Endothelial cell of umbilical vein (primary cell): ENCODE measurements around the gene CLCN5. TPM values are rescaled to one million over a fixed set of nuclear protein-coding genes. Genes with fewer than 3 reads are reported as not detected.

Source experiments
- BruUV-seq: library from RNA; stranded (reverse); fragments of 400-500 nt; replicated peaks from 2 replicates; lab custom pipeline; 2021; lab: Mats Ljungman, UMichigan
- CTCF ChIA-PET: fragments of 300-600, 350-600 bp; sonication (Branson Sonifier 250); formaldehyde crosslinking; loops from one replicate; lab custom pipeline; 2021; ENCODE audit warnings: antibody characterized with exemption, inconsistent platforms; lab: Charles Lee
- POLR2A ChIA-PET: fragments of 300-600, 350-600 bp; sonication (Branson Sonifier 250); formaldehyde crosslinking; loops from one replicate; lab custom pipeline; 2021; ENCODE audit warnings: antibody characterized with exemption, inconsistent platforms; lab: Charles Lee
- DNase-seq: peaks from one replicate; pipeline ENCODE4 v3.0.0-alpha.2; 2011; ENCODE audit warnings: low read depth, low spot score
- FAIRE-seq: peaks from 2 replicates; lab custom pipeline; 2011; peaks lifted over from hg19 to GRCh38; lab: Jason Lieb, UNC
- H2AFZ ChIP-seq: 2 replicates; pipeline ENCODE4 v1.6.0; 2012; ENCODE audit warnings: low read depth, low read length, control low read depth, inconsistent platforms
- H3K27ac ChIP-seq: 2 replicates; pipeline ENCODE4 v1.5.1; 2011; ENCODE audit warnings: low read depth, mild to moderate bottlenecking, control low read depth, low read length, moderate library complexity; ENCODE audit not compliant: insufficient read depth
- H3K27me3 ChIP-seq, 2 experiments: 2 replicates each; pipeline versions ENCODE4 v1.6.0 to v1.6.1; 2011; ENCODE audit warnings: low read length in 2 of 2, mixed read lengths in 1 of 2; ENCODE audit not compliant: control insufficient read depth in 2 of 2, insufficient read depth in 2 of 2
- H3K36me3 ChIP-seq, 2 experiments: 2 replicates in 1 of 2; 3 replicates in 1 of 2; pipeline ENCODE4 v1.5.1; 2011; ENCODE audit warnings: low read length in 2 of 2, mild to moderate bottlenecking in 1 of 2, moderate library complexity in 1 of 2; ENCODE audit not compliant: control insufficient read depth in 2 of 2, insufficient read depth in 2 of 2; ENCODE audit errors: extremely low read depth in 1 of 2
- H3K4me1 ChIP-seq: 3 replicates; pipeline ENCODE4 v1.5.1; 2011; ENCODE audit warnings: mild to moderate bottlenecking, low read length; ENCODE audit not compliant: control insufficient read depth, insufficient read depth; ENCODE audit errors: extremely low read depth
- H3K4me2 ChIP-seq: 2 replicates; pipeline ENCODE4 v1.6.1; 2011; ENCODE audit warnings: low read length, control low read depth, mixed read lengths; ENCODE audit not compliant: insufficient read depth
- H3K4me3 ChIP-seq, 3 experiments: fragments of 200-600 bp in 1 of 3; sonication (generic), shearing (Covaris generic) in 1 of 3; replicated peaks in 1 of 3; 2 replicates each; pipeline ENCODE4 v1.5.1; 2011 to 2016; ENCODE audit warnings: control low read depth in 3 of 3, low read length in 3 of 3, mild to moderate bottlenecking in 2 of 3, inconsistent platforms in 1 of 3, low read depth in 1 of 3, moderate library complexity in 1 of 3; ENCODE audit not compliant: insufficient read depth in 1 of 3
- H3K79me2 ChIP-seq: 2 replicates; pipeline ENCODE4 v1.6.0; 2012; ENCODE audit warnings: low read length, inconsistent platforms; ENCODE audit not compliant: control insufficient read depth, insufficient read depth
- H3K9ac ChIP-seq: replicated peaks from 2 replicates; pipeline ENCODE3; 2011; ENCODE audit warnings: low read length, control low read depth; ENCODE audit not compliant: insufficient read depth; ENCODE audit errors: extremely low read depth
- H3K9me1 ChIP-seq: replicated peaks from 3 replicates; pipeline ENCODE4 v1.6.0; 2011; ENCODE audit warnings: mild to moderate bottlenecking, low read length; ENCODE audit not compliant: control insufficient read depth, insufficient read depth; ENCODE audit errors: extremely low read depth
- H3K9me3 ChIP-seq: replicated peaks from 2 replicates; pipeline ENCODE4 v1.5.1; 2012; ENCODE audit warnings: low read length, inconsistent platforms; ENCODE audit not compliant: control insufficient read depth, insufficient read depth
- H4K20me1 ChIP-seq: replicated peaks from 2 replicates; pipeline ENCODE3; 2011; ENCODE audit warnings: mild to moderate bottlenecking, low read length; ENCODE audit not compliant: control insufficient read depth, insufficient read depth; ENCODE audit errors: extremely low read depth
- EZH2 ChIP-seq: IDR thresholded peaks from 2 replicates; pipeline ENCODE4 v1.6.1; 2012; ENCODE audit warnings: borderline replicate concordance, low read depth, mild to moderate bottlenecking, moderate library complexity, low read length, inconsistent platforms; ENCODE audit not compliant: severe bottlenecking
- FOS ChIP-seq: IDR thresholded peaks from 2 replicates; pipeline ENCODE4 v1.6.1; 2011; ENCODE audit warnings: mild to moderate bottlenecking, low read length, moderate library complexity, borderline replicate concordance; ENCODE audit not compliant: insufficient read depth
- GATA2 ChIP-seq: IDR thresholded peaks from 2 replicates; pipeline ENCODE4 v1.7.0; 2011; ENCODE audit warnings: low read depth, mild to moderate bottlenecking, moderate library complexity, mixed read lengths, low read length; ENCODE audit not compliant: insufficient read length, insufficient read depth
- JUN ChIP-seq: IDR thresholded peaks from 2 replicates; pipeline ENCODE4 v1.6.1; 2011; ENCODE audit warnings: borderline replicate concordance, low read depth; ENCODE audit not compliant: insufficient read length, insufficient read depth
- MYC ChIP-seq: IDR thresholded peaks from one replicate; pipeline ENCODE4 v1.6.1; 2011; ENCODE audit warnings: mild to moderate bottlenecking, low read depth, low read length
- POLR2A ChIP-seq: IDR thresholded peaks from 2 replicates; pipeline ENCODE4 v1.6.1; 2012; ENCODE audit warnings: low read depth, mild to moderate bottlenecking, control low read depth, low read length
- POLR2AphosphoS5 ChIP-seq: IDR thresholded peaks from 2 replicates; pipeline ENCODE4 v1.6.1; 2012; ENCODE audit warnings: low read depth, mild to moderate bottlenecking, control low read depth, low read length, moderate library complexity; ENCODE audit not compliant: insufficient read depth
- dilution Hi-C: fragments of 300-500 bp; cut with MboI; formaldehyde crosslinking; loops from one replicate; pipeline ENCODE4 v1.15.0; 2019; ENCODE audit warnings: low sequenced_read_pairs; ENCODE audit not compliant: extremely low pct_ligation_motif_present
- intact Hi-C: fragments of 100-400 bp; cut with micrococcal nuclease; formaldehyde crosslinking; loops from one replicate; pipeline ENCODE4 v1.10.0; 2022
- polyA plus RNA-seq, 4 experiments: library from polyadenylated mRNA; depleted of rRNA in 3 of 4; stranded (reverse) in 3 of 4; unstranded in 1 of 4; fragments of >200 nt; gene quantifications; 2 replicates each; pipeline versions ENCODE4 v1.2.1 to v1.2.3, GENCODE V29; 2011 to 2012; ENCODE audit warnings: missing spikeins in 1 of 4
- total RNA-seq: library from RNA; stranded (reverse); gene quantifications from 2 replicates; pipeline ENCODE4 v1.2.3, GENCODE V29; 2021
- TF ChIP-seq, protein P1 (sequence below), 2 donors: IDR thresholded peaks; 1 replicate in 1 of 2; 2 replicates in 1 of 2; pipeline ENCODE4 v1.5.1; 2011; ENCODE audit warnings: low read length in 2 of 2, mild to moderate bottlenecking in 2 of 2, moderate library complexity in 2 of 2, control low read depth in 1 of 2, inconsistent platforms in 1 of 2, low read depth in 1 of 2; ENCODE audit not compliant: insufficient read depth in 1 of 2; ENCODE audit errors: extremely low read depth in 1 of 2
- TF ChIP-seq, protein P2 (sequence below): IDR thresholded peaks from 2 replicates; pipeline ENCODE4 v1.6.1; 2011; ENCODE audit not compliant: insufficient read depth, insufficient read length

Gene CLCN5
- total and polyA plus RNA-seq, 2 donors (not counting 3 experiments of a cell fraction or from before 2014, with no cell fraction given), result 3.1 to 12.9 TPM

DNA sequence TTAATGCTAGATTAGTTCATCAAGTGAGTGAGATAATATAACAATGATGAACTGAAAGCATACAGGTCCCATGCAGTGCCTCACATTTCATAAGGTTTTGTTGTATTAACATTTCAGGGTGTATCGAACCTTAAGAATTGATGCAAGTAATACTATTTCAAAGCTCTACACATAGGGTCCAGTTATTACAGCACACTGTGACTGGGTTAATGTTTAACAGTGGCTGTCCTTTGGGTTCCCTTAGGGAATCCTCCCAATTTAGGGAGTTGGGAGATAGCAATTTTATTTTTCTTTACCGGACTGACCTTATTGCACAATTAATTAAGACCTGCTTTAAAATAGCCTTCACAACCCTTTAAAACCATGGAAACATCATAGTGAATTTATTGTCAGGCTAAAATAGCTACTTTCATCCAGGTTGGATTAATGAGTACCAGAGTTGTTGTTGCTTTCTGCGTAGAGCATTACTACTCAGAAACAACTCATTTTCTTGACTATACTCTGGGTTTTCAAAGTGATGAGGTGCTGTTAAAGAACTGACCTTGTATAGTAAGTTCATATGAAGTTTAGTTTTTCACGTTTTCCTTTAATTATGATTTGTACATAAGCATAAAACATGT lies 144.0 kb downstream of the CLCN5 start:
- Histone ChIP-seq H3K79me2 (no peaks in the 10 kb centered on the region), H3K4me2 (no peak overlapping the region), H3K9ac (no peak overlapping the region), H3K27me3 (no peaks in the 10 kb centered on the region), H3K4me1 (no peaks in the 10 kb centered on the region), H3K27ac (no peak overlapping the region), H3K36me3 (no peaks in the 10 kb centered on the region), H3K9me3 (no peaks in the 10 kb centered on the region), H3K9me1 (no peaks in the 10 kb centered on the region), H4K20me1 (no peaks in the 10 kb centered on the region), H2AFZ (no peak overlapping the region), H3K4me3 (no peak overlapping the region)
- no TSS peak for BruUV-seq
- no peak for TF ChIP-seq MYC
- TF ChIP-seq FOS, result no peak
- TF ChIP-seq, protein P1, sequence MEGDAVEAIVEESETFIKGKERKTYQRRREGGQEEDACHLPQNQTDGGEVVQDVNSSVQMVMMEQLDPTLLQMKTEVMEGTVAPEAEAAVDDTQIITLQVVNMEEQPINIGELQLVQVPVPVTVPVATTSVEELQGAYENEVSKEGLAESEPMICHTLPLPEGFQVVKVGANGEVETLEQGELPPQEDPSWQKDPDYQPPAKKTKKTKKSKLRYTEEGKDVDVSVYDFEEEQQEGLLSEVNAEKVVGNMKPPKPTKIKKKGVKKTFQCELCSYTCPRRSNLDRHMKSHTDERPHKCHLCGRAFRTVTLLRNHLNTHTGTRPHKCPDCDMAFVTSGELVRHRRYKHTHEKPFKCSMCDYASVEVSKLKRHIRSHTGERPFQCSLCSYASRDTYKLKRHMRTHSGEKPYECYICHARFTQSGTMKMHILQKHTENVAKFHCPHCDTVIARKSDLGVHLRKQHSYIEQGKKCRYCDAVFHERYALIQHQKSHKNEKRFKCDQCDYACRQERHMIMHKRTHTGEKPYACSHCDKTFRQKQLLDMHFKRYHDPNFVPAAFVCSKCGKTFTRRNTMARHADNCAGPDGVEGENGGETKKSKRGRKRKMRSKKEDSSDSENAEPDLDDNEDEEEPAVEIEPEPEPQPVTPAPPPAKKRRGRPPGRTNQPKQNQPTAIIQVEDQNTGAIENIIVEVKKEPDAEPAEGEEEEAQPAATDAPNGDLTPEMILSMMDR (IDR thresholded peaks at IDR 0.05; ENCODE audit: extremely low read depth in 1 of 2, insufficient read depth in 1 of 2, low read depth in 1 of 2, low read length in 2 of 2), result no peak
- TF ChIP-seq, protein P2, sequence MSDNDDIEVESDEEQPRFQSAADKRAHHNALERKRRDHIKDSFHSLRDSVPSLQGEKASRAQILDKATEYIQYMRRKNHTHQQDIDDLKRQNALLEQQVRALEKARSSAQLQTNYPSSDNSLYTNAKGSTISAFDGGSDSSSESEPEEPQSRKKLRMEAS, result no peak
- TF ChIP-seq POLR2AphosphoS5, result no peak
- TF ChIP-seq GATA2, result no peak
- TF ChIP-seq EZH2, result no peak
- no peak for TF ChIP-seq JUN
- TF ChIP-seq POLR2A, result no peak
- DNase-seq (no peak), FAIRE-seq (no peak)
- dilution Hi-C loops (no loop called here), intact Hi-C loops (no loop called here)
- CTCF ChIA-PET, result no interaction called here
- POLR2A ChIA-PET, result no interaction called here
